NT2/D1 (cell line): ENCODE results near the gene RBMS3.

Source experiments
- SUZ12 ChIP-seq: IDR thresholded peaks from 2 replicates; pipeline ENCODE4 v1.6.1; 2011; ENCODE audit not compliant: insufficient read length, insufficient read depth; ENCODE audit errors: extremely low read depth
- YY1 ChIP-seq: IDR thresholded peaks from 2 replicates; pipeline ENCODE4 v1.6.1; 2011; ENCODE audit not compliant: insufficient read length, insufficient read depth
- ZNF274 ChIP-seq: IDR thresholded peaks from 2 replicates; pipeline ENCODE4 v1.6.1; 2011; ENCODE audit warnings: mild to moderate bottlenecking, low read depth, low read length

DNA sequence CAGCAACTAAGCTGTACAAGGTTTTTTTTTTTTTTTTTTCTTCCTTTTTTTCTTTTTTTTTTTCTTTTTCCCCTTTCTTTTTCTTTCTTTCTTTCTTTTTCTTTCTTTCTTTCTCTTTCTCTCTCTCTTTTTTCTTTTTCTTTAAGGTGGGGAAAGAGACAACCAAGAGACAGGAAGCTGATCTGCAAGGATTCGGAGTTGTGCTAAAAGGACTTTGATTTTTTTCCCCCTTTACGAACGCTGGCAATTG is 148 bp downstream of the RBMS3 start:
- no peak for TF ChIP-seq YY1
- no peak for TF ChIP-seq ZNF274
- TF ChIP-seq SUZ12: no peak
